Endometrial microvascular endothelial cells (primary cell): Measurements from ENCODE around the gene LIPH. TPM values are rescaled to one million over a fixed set of nuclear protein-coding genes. Genes with fewer than 3 reads are reported as not detected.
"Not testable (repeated sequence)": the region's sequence is repeated elsewhere in the genome, so short reads cannot be mapped to it uniquely, and the experiment has no call there.

Experiments used
- in situ Hi-C: cut with HindIII; loops from 2 replicates; pipeline ENCODE4 v1.10.0; 2017; ENCODE audit warnings: low sequenced_read_pairs, low pct_unique_long_range_greater_than_20kb; ENCODE audit errors: inconsistent ontology term
- total RNA-seq: library from RNA; depleted of rRNA; stranded (reverse); fragments of >200 nt; gene quantifications from one replicate; pipeline ENCODE4 v1.2.3, GENCODE V29; 2015; ENCODE audit errors: inconsistent ontology term

Gene LIPH
- total RNA-seq, result not detected

- in situ Hi-C loops, result no loop called here
These were observed at the start of gene LIPH for GRCh38 chr3:185552358-185552877. LIPH (minus strand) TSS chr3:185552588; CDS start chr3:185552471, 117 bp downstream.

GRCh38 chr3:185595526-185595925, 43.1 kb upstream of the LIPH start:
- in situ Hi-C loops, result no loop called here

GRCh38 chr3:185594073-185594472, 41.7 kb upstream of the LIPH start:
- in situ Hi-C loops, result no loop called here

GRCh38 chr3:185586686-185587039, 34.3 kb upstream of the LIPH start:
- in situ Hi-C loops, result no loop called here

- in situ Hi-C loops, result no loop called here
These were observed 33.7 kb upstream of the LIPH start, which contains the start of gene SENP2 for GRCh38 chr3:185585859-185586685. SENP2 (plus strand) TSS chr3:185586295; CDS start chr3:185586414, 119 bp downstream.

GRCh38 chr3:185585518-185585858, 33.1 kb upstream of the LIPH start:
- in situ Hi-C loops, result no loop called here

GRCh38 chr3:185584686-185585085, 32.3 kb upstream of the LIPH start:
- in situ Hi-C loops, result no loop called here

GRCh38 chr3:185583925-185584324, 31.5 kb upstream of the LIPH start:
- in situ Hi-C loops, result no loop called here

GRCh38 chr3:185582871-185583270, 30.5 kb upstream of the LIPH start:
- in situ Hi-C loops, result no loop called here

GRCh38 chr3:185582236-185582635, 29.8 kb upstream of the LIPH start:
- in situ Hi-C loops, result no loop called here

- in situ Hi-C loops, result not testable (repeated sequence)
These were observed 22.9 kb upstream of the LIPH start for GRCh38 chr3:185575108-185575869.

- in situ Hi-C loops, result no loop called here
These were observed 19.8 kb upstream of the LIPH start for GRCh38 chr3:185572183-185572582.

- in situ Hi-C loops, result no loop called here
These were observed 9.6 kb upstream of the LIPH start for GRCh38 chr3:185561958-185562357.

GRCh38 chr3:185561374-185561943, 9.1 kb upstream of the LIPH start:
- in situ Hi-C loops, result no loop called here

GRCh38 chr3:185560676-185561075, 8.3 kb upstream of the LIPH start:
- in situ Hi-C loops, result no loop called here

GRCh38 chr3:185559706-185560090, 7.3 kb upstream of the LIPH start:
- in situ Hi-C loops, result no loop called here

GRCh38 chr3:185558395-185558794, 6.0 kb upstream of the LIPH start:
- in situ Hi-C loops, result no loop called here

GRCh38 chr3:185556640-185557039, 4.3 kb upstream of the LIPH start:
- in situ Hi-C loops, result not testable (repeated sequence)

GRCh38 chr3:185555860-185556347, 3.5 kb upstream of the LIPH start:
- in situ Hi-C loops, result no loop called here
